Kidney tubule cell (primary cell): ENCODE results near the gene DACT2.
A peak's percentile ranks its signal among the peaks of the same experiment; 100 is the strongest.
"Not testable (repeated sequence)": the region's sequence is repeated elsewhere in the genome, so short reads cannot be mapped to it uniquely, and the experiment has no call there.

Experiments
- DNase-seq: peaks from one replicate; pipeline ENCODE4 v3.0.0-alpha.2; 2018; ENCODE audit warnings: low spot score

Gene DACT2, protein sequence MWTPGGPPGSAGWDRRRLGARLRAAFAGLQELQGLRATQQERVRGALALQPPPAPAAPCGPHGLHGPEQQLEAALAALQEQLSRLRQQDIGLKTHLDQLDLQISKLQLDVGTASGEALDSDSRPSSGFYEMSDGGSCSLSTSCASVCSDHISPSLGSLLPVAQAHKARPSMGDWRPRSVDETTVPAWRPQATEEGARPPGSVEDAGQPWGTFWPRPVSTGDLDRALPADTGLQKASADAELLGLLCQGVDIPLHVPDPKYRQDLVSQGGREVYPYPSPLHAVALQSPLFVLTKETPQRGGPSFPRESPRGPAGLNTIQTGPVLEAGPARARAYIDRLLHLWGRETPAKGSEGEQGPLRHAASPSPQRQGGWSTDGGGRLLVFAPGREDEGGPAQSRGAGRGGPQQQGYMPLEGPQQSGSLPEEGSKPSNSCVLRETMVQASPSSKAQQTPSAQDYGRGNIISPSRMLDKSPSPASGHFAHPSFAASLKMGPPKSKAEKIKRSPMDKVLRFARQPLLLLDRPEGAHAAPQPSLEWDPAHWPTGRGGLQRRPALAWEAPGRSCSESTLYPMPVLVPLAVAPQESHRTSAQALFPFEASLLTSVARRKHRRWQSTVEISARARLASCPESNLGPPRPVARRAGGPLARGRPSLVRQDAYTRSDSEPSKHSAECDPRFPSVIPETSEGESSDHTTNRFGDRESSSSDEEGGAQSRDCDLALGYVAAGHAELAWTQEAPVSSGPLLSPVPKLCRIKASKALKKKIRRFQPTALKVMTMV

DNA sequence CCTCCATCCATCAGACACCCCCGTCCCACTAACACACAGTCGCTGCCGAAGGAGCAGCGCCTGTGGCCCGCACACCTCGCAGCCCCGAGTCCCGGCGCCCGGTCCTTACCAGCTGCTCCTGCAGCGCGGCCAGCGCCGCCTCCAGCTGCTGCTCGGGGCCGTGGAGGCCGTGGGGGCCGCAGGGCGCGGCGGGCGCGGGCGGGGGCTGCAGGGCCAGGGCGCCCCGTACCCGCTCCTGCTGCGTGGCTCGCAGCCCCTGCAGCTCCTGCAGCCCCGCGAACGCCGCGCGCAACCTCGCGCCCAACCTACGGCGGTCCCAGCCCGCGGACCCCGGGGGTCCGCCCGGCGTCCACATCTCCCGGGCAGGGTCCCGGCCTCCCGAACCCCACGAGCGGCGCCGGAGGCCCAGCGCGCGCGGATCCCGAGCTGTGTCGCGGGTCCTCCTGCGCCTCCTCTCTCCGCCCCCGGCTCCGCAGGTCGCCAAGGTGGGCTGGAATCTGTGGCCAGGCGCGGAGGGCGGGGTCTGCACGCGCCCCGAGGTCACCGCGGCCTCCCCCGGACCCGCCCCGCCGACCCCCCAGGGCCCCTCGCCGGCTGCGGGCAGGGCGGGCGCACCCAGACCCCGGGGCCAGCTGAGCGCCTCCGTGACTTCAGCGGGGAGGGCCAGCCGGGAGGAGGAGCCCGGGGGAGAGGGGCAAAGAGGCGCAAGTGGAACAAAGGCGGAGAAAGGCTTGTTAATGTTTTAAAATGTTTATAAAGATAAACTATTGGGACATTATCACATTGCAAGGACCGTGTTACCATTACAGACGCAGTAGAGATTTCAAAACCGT is at the start of gene DACT2:
TSS of gene DACT2 (minus strand) at position 499 of the 833 bp plus-strand sequence. CDS start at position 355, 144 bp downstream.
- DNase-seq, result no peak

DNA sequence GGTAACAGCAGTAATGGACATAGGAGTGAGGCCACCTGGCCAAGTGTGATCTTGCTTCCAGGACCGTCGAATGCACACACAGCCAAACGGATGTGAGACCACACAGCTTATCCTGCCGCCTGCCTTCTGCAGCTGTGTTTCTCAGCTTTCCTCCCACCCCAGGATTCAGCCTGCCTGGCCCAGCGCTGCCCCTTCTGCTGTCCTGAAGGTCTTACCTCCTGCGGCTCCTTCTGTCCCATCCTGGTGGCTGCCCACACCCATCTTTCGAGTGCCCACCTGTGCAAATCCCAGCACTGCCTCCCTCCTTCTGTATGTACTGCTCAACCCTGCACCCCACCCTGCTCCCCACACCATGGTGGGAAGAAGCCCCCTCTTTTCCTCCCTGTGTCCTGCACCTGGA is 49.4 kb upstream of the DACT2 start:
- DNase-seq, result no peak

DNA sequence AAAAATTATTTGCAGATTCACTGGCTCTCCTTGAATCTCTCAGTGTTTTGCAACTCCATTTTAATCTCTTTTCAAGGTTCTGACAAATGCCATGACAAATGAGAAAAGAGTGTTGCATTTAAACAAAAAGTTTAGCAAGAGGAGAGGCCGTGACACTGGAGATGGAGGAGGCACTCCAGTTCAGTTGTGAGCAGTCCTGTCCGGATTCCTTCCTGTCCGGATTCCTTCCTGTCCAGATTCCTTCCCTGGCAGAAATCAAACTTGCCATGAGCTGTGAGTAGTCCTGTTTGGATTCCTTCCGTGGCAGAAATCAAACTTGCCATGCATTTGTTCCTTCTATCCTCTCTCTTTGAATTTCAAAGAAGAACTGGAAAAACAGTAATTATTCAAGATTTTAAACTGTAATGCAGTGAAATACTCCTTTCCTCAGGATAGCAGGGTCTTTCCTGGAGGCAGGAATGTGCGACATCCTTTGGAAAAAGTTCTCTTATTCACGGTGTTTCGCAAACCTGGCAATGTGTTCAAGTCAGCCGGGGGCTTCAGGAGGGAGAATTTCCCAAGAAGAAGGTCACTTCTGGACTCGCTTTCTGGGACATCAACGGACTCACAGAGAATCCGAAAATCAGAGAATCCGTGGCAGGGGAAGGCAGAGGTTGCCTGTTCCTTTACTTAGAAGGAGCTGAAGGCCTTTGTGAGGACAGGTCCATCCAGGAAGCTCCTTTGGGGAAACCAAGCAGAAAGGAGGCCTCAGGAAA is 48.7 kb upstream of the DACT2 start:
- DNase-seq, result no peak

DNA sequence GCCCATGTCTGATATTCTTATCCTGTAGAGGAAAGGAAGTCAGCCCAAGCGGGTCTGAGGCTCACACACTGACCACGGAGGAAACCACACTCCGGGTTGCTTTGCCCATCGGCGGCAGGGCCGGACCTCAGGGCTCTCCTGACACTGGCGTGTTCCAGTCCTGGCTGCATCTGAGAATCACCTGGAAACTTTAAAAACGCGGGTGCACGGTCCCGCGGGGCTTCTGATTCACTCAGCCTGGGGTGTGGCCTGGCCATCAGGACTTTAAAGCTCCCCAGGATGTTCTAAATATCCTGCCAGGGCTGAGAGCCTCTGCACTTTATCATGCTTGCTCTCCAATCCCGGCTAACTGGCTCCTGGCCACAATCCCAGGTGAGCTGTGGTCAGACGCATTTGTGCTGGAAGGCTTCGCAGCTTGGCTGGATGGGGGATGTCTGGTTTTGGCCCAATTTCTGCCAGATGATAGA is 47.7 kb upstream of the DACT2 start:
- DNase-seq, result no peak

DNA sequence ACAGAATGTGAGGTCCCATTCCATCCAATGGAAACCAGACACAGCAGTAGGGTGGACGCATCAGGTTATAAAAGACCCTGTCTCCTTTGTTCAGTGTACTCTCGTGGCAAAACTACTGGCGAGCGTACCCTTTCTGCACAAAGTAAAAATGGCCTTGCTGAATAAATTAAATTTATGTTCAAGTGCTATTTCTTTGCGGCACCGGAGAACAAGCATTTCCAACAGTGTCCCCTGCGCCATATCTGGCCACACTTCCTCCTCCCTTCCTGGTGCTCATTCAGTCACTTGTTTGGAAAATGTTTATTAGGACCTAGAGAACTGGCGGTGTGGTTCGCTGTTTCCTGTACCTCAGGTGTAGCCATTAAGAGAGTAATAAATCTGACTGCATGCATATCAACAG is 46.9 kb upstream of the DACT2 start:
- no peak for DNase-seq

DNA sequence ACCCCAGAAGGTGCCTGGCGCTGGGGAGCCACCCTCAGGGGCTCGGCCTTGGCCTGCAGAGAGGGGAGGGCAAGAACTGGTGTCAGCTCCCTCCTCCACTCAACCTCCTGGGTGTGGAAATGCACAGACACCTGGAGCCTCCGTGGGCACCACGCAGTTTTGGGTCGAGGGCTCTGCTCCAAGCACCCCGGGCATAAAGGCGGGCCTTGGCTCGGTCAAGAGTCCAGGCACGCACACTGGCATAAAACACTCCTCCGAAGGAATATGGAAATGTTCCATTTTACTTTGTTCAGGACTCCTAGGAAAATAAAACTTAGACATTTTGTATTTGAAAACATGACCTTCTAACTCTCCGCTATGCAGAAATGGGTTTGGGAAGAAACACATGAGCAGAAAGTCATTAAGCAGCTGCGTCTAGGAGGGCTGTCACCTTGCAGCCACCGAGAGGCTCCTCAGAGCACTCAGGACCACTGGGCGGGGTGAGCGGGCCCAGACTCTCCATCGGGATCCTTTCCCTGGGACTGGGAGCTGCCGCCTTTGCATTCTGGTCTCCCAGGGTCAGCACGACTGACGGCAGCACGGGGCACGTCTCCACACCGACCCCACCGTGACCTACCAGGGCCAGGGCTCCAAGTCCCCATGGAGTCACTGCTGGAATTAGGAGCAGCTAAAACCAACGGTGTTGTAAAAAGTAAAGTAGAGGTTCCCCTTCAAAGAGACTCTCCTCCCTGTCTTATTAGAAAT is 46.0 kb upstream of the DACT2 start:
- no peak for DNase-seq

DNA sequence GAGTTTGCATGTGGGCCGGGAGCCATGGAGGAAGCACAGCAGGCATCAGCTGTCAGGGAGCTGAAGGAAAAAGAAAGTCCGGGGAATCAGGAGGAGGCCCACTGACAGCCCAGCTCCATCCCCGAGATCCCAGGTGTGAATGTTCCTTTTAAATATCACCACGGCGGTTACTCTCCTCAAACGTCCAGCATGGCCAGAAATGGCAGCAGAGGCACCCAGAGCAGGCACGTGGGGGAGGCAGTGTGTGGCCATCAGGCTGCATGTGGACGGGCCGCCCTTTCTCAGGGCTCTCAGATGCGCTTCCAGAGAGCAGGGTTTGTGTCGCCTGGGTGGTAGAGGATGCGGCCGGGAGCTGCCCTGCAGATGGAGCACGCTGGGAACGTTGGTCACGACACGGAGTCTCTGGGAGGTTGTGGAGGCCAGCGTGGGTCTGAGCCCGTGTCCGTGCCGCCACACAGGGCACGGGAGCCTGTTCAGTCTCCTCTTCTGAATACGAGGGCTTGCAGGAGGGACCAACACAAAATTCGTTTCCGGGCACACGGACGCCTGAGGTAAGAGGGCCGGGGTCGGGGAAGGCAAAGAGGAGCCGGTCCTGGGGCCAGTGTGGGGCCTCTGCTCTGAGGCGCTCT is 45.3 kb upstream of the DACT2 start:
- no peak for DNase-seq

DNA sequence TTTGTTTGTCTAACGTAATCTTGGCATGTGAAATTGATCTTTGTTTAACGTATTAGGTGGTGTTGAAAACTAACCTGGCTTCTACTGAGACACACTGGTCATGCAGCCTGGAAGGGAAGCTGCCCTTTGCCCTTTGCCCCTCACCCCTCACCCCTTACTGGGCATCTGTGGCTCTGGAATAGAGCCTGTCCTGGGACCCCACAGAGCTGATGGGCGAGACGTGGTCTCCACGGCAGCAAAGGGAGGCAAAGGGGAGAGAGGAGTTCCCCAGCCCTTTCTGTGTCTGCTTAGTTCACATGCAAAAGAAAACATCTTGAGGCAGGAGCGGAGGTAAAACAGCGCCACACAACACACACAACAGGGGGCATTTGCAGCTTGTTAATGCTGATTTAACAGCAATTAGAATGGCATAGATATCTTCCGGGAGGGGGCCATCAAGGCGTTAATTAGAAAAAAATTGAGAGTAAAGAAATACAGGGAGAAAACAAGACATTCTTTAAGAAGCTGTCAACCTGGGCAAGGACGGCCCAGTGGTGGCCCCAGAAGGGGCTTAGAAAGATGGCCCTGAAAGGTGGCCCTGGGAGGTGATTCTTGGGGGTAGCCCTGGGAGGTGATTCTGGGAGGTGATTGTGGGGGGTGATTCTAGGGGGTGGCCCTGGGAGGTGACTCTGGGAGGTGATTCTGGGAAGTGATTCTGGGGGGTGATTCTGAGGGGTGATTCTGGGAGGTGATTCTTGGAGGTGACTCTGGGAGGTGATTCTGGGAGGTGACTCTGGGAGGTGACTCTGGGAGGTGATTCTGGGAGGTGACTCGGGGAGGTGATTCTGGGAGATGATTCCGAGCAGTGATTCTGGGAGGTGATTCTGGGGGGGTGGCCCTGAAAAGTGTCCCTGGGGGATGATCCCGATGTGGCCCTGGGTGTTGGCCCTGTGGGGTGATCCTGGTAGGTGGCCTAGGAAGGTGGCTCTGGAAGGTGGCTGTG is 44.5 kb upstream of the DACT2 start:
- DNase-seq, result no peak

DNA sequence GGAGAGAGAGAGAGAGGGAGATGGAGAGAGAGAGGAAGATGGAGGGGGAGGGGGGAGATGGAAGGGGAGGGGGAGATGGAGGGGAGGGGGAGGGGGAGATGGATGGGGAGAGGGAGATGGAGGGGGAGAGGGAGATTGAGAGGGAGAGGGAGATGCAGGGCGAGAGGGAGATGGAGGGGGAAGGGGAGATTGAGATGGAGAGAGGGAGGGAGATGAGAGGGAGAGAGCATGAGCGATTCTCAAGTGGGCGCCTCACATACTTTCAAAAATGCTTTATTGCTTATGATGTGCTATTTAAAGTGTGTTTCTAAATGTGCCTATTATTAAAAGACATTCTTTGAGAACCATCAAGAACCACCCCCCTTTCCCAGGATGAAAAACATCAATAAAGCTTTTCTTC is 43.7 kb upstream of the DACT2 start:
- no peak for DNase-seq

DNA sequence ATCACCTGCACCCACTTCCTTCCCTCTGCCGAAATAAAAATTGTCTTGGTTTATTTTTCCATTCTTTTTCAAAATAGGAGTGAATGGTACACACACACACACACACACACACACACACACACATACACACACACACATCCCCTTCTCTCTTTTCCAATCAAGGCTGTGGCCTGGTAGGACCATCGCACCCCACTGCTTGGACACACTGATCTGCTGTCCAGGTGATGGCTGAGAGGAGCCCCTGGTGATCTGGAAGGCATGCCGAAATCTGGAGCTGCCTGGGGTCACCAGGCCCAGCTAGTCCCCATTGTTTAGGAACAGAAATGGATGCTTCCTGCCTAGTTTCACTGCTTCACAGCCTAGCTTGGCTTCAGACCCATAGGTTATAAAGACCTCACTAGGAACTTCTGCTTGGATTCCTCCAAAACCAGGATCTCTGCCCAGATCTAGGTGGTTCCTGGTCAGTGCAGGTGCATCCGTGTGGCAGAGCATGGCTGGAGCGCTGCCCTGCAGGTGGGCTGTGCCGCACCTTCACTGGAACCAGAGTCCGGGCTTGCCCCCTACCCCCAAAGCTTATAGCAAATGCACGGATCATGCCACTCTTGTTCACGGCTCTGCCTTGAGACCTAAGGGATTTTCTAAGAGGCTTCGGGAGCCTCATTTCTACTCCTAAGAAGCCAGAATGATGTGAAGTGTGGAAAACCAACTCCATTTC is 42.9 kb upstream of the DACT2 start:
- no peak for DNase-seq

DNA sequence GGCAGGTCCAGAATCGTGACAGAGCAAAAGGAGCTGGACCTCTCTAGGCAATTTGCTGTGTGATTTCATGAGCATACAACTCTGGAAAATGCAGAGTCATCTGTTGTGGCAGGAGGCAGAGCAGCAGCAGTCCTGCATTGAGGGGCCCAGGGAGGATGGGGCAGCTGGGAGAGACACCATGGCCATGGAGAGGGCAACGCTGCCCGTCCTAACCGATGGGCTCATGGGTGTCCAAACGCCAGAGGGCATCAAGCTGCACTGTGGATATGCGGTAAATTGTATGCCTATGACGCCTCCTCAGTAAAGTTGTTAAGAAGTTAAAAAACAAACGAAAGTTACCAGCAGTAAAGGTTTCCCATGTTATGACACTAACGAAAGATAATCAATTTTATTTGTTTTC is 42.2 kb upstream of the DACT2 start:
- no peak for DNase-seq

DNA sequence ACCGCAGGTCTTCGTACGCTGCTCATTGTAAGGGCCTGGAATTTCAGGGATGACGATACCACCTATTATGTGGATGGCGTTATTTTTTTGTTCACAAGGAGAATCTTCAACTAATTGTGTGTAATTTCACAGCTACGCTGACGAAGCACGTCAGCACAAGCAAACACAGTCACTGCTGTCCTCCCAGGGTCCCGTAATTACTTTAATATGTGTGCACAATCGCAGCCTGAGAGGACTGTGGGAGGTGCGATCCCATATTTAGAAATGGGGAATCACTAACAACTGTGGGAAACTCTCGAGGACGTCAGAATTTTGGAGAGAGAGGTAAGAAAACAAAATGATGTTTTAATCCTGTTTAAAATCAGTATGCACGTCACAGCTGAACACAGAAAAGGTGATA is 40.2 kb upstream of the DACT2 start:
- DNase-seq, result no peak

DNA sequence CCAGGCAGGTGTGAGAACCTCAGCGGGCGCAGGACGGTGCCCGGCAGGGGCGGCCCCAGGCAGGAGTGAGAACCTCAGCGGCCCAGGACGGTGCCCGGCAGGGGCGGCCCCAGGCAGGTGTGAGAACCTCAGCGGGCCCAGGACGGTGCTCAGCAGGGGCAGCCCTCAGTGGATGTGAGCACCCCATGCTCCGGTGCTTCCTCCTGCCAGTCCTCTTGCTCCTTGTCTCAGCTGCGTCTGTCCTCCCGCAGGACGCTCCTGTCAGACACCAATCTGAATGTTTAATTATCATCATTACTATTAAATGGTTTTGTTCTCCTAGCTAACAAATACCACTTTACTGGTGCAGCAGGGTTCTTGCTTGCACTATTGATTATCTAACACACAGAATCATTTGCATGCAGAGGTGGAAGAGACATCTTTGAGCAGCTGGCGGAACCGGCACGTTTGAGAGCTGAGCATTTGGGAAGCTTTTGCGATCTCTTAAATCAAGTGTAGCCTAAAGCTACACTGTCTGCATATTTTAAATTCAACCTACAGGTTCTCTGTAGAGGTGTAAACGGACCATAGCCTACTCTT is 39.4 kb upstream of the DACT2 start:
- DNase-seq, result no peak

DNA sequence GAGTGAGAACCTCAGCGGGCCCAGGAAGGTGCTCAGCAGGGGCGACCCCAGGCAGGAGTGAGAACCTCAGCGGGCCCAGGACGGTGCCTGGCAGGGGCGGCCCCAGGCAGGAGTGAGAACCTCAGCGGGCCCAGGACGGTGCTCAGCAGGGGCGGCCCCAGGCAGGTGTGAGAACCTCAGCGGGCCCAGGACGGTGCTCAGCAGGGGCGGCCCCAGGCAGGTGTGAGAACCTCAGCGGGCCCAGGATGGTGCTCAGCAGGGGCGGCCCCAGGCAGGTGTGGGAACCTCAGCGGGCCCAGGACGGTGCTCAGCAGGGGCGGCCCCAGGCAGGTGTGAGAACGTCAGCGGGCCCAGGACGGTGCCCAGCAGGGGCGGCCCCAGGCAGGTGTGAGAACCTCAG is 37.3 kb upstream of the DACT2 start:
- not testable (repeated sequence) for DNase-seq

DNA sequence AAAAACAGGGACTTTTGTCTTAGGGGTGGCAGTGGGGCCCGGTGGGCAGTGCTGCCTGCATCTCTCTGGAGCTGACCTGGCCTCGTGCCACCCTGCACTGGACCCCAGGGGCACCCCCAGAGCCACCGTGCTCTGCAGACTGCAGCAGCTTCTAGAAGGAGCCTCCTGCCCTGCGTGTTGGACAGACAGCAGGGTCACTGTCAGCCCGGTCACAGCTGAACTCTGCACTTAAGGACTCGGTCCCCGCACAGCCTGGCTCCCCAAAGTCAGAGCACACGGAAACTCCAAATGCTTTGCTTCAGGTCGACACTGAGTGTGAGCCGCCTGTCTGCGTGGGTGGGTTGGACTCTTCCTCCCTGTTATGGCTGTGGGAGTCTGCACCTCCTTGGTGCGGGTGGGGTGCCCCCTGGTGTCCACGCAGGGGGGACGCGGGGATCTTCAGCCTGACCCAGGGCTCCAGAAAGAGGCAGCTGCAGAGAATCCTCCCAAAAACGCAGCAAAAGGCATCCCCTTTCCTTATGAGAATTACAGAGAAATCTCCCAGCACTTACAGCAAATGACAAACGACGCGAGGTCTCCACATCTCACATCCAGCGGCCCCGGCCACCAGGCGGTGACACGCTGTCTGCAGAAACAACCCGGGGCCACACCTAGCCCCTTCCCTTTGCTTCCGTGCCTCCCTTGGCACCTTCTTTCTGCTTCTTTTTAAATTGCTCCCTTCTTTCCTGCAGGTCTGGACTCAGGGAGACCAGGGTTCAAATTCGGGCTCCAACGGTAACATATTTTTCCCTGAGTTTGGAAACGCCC is 36.3 kb upstream of the DACT2 start:
- peak; percentile 54 for DNase-seq

DNA sequence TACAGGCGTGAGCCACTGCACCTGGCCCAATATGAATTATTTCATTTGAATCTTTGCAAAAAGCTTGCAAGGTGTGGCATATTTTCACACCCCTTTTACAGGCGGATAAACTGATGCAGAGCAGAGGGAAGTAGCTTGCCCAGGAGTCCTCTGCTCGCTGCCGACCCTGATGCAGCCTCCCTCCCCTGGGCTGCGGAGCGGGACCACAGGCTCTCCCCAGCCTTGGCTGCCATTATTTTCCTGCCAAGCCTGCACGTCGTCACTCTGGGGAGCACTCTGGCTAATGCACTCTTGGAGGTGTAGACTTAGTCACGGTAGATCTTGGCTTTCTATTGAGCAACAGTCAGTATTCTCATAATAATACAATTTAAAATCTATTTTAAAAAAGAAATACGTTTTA is 34.8 kb upstream of the DACT2 start:
- no peak for DNase-seq

DNA sequence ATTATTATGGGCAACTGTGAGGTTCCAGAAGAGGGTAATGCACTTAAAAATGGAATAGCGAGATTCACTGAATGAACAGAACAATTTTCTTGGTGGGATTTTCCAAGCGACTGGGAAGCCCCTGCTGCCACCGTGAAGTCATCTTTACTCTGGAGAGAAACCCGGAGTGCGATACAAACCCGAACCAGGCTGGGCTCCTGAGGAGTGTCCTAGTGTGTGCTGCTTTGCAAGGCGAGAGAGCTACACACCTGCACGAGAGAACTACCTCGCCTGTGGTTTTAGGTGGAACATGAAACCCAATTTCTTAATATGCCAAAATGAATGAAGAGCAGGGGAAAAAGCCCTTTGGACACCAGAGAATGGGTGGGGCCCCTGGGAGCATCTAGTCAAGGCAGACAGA is 33.5 kb upstream of the DACT2 start:
- DNase-seq, result no peak
